ENCODE results near the gene DTYMK. TPM values are rescaled to one million over a fixed set of nuclear protein-coding genes. Genes with fewer than 3 reads are reported as not detected.

DTYMK gene
- polyA plus RNA-seq, 1 experiment, result 28.4 TPM

DNA sequence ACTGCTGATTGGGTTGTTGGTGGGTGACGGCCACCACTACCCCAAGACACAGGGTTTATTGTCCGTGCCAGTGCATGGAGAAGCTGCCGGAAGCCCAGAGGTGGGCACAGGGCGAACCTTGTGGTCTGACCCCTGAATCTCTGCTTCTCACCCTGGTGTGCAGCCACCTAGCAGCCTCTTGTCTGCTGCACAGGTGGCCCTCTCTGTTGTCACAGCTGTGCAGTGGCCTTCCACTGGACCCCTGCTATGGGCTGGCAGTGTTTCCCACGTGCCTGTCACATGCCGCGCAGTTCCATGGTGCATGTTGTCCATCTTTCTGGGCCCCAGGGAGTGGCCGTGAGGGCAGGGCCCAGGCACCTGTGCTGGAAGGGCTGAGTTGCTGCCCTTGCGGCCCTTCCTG, 33.9 kb downstream of the DTYMK start:
- Histone ChIP-seq H3K4me3 (ENCODE audit: low read depth, low read length) (no peak overlapping the region), H3K27me3 (ENCODE audit: control insufficient read depth, insufficient read depth, low read length) (no peaks in the 10 kb centered on the region), H3K9me3 (ENCODE audit: control insufficient read depth, insufficient read depth, low read length) (no peaks in the 10 kb centered on the region), H3K27ac (ENCODE audit: low read depth, low read length) (no peak overlapping the region)
- TF ChIP-seq, protein P1, sequence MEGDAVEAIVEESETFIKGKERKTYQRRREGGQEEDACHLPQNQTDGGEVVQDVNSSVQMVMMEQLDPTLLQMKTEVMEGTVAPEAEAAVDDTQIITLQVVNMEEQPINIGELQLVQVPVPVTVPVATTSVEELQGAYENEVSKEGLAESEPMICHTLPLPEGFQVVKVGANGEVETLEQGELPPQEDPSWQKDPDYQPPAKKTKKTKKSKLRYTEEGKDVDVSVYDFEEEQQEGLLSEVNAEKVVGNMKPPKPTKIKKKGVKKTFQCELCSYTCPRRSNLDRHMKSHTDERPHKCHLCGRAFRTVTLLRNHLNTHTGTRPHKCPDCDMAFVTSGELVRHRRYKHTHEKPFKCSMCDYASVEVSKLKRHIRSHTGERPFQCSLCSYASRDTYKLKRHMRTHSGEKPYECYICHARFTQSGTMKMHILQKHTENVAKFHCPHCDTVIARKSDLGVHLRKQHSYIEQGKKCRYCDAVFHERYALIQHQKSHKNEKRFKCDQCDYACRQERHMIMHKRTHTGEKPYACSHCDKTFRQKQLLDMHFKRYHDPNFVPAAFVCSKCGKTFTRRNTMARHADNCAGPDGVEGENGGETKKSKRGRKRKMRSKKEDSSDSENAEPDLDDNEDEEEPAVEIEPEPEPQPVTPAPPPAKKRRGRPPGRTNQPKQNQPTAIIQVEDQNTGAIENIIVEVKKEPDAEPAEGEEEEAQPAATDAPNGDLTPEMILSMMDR (IDR thresholded peaks at IDR 0.05; ENCODE audit: low read depth, low read length), result no peak
- DNase-seq (ENCODE audit: low read depth, low spot score), result no peak
- ChIA-PET CTCF (no interaction called here), POLR2A (no interaction called here)

DNA sequence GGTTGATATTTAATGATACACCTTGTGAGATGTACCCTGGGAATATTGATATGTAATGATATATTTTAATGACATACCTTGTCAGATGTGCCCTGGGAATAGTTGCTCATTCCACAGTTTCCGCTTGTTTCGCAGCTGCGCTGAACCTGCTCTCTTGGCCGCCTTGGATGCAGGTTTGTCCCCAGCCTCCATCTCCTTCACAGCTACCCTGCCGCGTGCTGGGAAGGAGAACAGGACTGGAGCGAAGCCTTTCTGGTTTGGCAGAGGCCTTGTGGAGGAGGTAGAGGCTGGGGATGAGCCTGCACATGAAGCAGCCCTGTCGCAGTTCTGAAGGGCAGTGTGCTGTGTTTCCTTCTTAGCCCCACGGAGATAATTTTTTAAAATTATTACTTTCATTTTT, 34.5 kb downstream of the DTYMK start:
- Histone ChIP-seq H3K4me3 (ENCODE audit: low read depth, low read length) (no peak overlapping the region), H3K9me3 (ENCODE audit: control insufficient read depth, insufficient read depth, low read length) (no peaks in the 10 kb centered on the region), H3K27me3 (ENCODE audit: control insufficient read depth, insufficient read depth, low read length) (no peaks in the 10 kb centered on the region), H3K27ac (ENCODE audit: low read depth, low read length) (no peak overlapping the region)
- ChIA-PET POLR2A (no interaction called here), CTCF (no interaction called here)
- no peak for DNase-seq (ENCODE audit: low read depth, low spot score)
- TF ChIP-seq, protein P1 (IDR thresholded peaks at IDR 0.05; ENCODE audit: low read depth, low read length), result no peak

DNA sequence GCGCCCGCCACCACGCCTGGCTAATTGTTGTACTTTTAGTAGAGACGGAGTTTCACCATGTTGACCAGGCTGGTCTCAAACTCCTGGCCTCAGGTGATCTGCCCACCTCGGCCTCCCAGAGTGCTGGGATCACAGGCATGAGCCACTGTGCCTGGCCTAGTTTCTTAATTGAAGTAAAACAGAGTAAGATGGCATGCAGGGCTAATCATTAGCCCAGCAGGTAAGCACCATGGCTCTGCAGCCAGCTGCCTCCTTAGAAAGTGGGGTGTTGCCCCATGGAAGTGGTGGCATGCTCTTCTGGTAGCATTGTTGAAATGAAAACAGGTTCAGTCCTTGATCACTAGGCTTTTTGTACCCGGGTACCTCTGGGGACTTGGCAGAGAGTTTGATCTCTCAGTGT, 36.7 kb downstream of the DTYMK start:
- H3K27me3 ChIP-seq (ENCODE audit: control insufficient read depth, insufficient read depth, low read length), result no peaks in the 10 kb centered on the region
- TF ChIP-seq, protein P1 (IDR thresholded peaks at IDR 0.05; ENCODE audit: low read depth, low read length), result no peak
- no peak overlapping the region for H3K27ac ChIP-seq (ENCODE audit: low read depth, low read length)
- POLR2A ChIA-PET, result interaction anchor here (0.7 kb wide), 1 partner anchor 351 kb away, joined by 6 read pairs; no protein-coding TSS in a partner anchor
- no peak for DNase-seq (ENCODE audit: low read depth, low spot score)
- CTCF ChIA-PET, result no interaction called here
- no peak overlapping the region for H3K4me3 ChIP-seq (ENCODE audit: low read depth, low read length)
- no peaks in the 10 kb centered on the region for H3K9me3 ChIP-seq (ENCODE audit: control insufficient read depth, insufficient read depth, low read length)

DNA sequence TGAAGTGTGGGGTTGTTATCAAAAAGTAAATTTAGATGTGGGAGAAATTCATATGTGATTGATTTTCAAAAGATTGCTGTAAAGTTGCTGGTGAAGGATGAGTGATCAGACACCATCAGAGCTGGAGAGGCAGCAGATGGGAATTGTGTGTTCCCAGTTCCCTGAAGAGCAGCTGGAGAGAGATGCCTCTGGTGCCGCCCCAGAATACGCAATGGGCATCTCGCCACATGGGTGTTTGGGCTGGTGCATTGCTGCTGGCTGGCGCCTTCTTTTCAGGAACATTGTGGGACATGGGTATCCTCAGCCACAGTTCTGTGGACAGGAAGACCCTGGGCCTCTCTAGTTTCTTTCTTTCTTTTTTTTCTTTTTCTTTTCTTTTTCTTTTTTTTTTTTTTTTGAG, 37.2 kb downstream of the DTYMK start:
- Histone ChIP-seq H3K4me3 (ENCODE audit: low read depth, low read length) (no peak overlapping the region), H3K9me3 (ENCODE audit: control insufficient read depth, insufficient read depth, low read length) (no peaks in the 10 kb centered on the region), H3K27me3 (ENCODE audit: control insufficient read depth, insufficient read depth, low read length) (no peaks in the 10 kb centered on the region), H3K27ac (ENCODE audit: low read depth, low read length) (no peak overlapping the region)
- ChIA-PET POLR2A (interaction anchor here (0.7 kb wide), 1 partner anchor 352 kb away, joined by 6 read pairs; no protein-coding TSS in a partner anchor), CTCF (no interaction called here)
- TF ChIP-seq, protein P1 (IDR thresholded peaks at IDR 0.05; ENCODE audit: low read depth, low read length), result no peak
- DNase-seq (ENCODE audit: low read depth, low spot score), result no peak

DNA sequence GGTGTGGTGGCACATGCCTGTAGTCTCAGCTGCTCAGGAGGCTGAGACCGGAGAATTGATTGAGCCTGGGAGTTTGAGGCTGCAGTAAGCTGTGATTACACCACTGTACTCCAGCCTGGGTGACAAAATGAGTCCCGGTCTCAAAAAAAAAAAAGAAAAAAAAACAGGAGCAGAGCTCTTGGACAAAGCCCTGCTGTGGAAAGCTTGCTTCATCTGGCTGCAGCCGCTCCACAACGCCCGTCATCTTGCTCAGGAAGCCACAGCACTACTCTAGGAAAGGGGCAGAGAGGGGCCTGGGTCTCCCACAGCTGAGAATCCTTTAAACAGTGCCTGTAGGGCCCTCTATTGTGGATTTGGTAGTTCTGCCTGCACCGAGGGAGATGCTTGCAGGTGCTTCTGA, 38.2 kb downstream of the DTYMK start:
- no peaks in the 10 kb centered on the region for H3K27me3 ChIP-seq (ENCODE audit: control insufficient read depth, insufficient read depth, low read length)
- H3K27ac ChIP-seq (ENCODE audit: low read depth, low read length), result no peak overlapping the region
- no peak overlapping the region for H3K4me3 ChIP-seq (ENCODE audit: low read depth, low read length)
- TF ChIP-seq, protein P1 (IDR thresholded peaks at IDR 0.05; ENCODE audit: low read depth, low read length), result no peak
- ChIA-PET CTCF (interaction anchor here (2.9 kb wide), 1 partner anchor 11 kb away, joined by 13 read pairs; no protein-coding TSS in a partner anchor), POLR2A (no interaction called here)
- DNase-seq (ENCODE audit: low read depth, low spot score), result no peak
- H3K9me3 ChIP-seq (ENCODE audit: control insufficient read depth, insufficient read depth, low read length), result no peaks in the 10 kb centered on the region

Measured in AG04450 (cell line).